Peyer's patch (tissue), 4 donors: Measurements from ENCODE around the gene AGPAT1.

ENCODE experiments used
- CTCF ChIP-seq, 6 experiments: fragments of 450-650 bp in 4 of 6; fragments of 200-600 bp in 2 of 6; sonication (generic) in 1 of 6; IDR thresholded peaks; one replicate each; pipeline ENCODE4 v1.5.1; 2017 to 2019; ENCODE audit warnings: antibody characterized with exemption in 6 of 6, mild to moderate bottlenecking in 3 of 6, moderate library complexity in 1 of 6
- POLR2A ChIP-seq, 2 donors: fragments of 450-650 bp; IDR thresholded peaks; one replicate each; pipeline ENCODE4 v1.5.1; 2017; ENCODE audit warnings: antibody characterized with exemption in 2 of 2, mild to moderate bottlenecking in 2 of 2, moderate library complexity in 2 of 2

DNA sequence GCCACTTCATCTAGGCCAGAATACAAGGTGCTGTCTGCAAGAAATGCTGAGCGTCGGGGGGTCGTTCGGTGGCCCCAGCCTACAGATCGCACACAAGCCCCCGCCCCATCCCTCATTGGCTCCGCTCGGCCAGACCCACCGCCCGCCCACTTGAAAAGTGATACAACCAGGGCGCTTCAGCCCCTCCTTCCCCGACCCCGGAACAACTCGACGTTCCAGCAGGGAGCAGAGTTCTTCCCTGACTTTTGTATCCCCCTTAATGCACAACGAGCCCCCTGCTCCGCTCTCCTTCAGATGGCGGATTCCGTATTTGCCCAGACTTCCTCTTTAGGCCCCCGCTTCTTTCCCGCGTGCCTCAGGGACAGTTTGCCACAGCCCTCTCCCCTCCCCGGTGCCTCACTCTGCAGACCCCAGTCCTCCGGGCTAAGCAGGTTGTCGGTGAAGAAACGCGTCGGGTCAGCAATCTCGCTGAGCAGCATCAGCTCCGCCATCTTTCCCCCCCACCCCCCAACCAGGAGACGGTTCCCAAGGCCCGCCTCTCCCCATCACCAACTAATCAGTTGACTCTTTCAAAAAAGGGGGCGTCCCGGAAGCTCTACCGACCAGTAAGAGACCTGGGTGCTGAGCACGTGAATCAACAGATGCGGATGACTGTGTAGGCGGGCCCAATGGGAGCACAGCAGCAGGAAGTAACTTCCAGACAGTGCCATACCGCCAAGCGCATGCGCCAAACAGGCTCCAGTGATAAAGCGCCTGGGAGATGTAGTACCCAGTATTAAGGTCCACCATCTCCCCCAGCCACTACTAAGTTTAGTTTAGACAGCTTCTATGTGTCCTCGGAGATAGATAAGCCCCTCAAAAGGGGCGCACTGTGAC lies 47.9 kb downstream of the AGPAT1 start, which contains the start of gene ATF6B:
- no peak for TF ChIP-seq CTCF (IDR thresholded peaks at IDR 0.05)
- TF ChIP-seq POLR2A (IDR thresholded peaks at IDR 0.05) = peak; percentile 49 to 59
